HCT116 (cell line): ENCODE data around the gene KRTAP12-3. TPM values are rescaled to one million over a fixed set of nuclear protein-coding genes. Genes with fewer than 3 reads are reported as not detected.

ENCODE experiments used
- ATAC-seq: fragments of 200-7000 bp; cut with Tn5 transposase; 2 replicates; pipeline ENCODE4 v1.9.1; 2020; ENCODE audit warnings: mild to moderate bottlenecking, moderate library complexity
- BruUV-seq: library from RNA; stranded (reverse); fragments of 400-500 nt; replicated peaks from 2 replicates; lab custom pipeline; 2021; lab: Mats Ljungman, UMichigan
- CTCF ChIA-PET: fragments of 300-600 bp; sonication (Branson Sonifier 250); formaldehyde crosslinking; loops from one replicate; lab custom pipeline; 2021; ENCODE audit warnings: antibody characterized with exemption; lab: Charles Lee
- POLR2A ChIA-PET: fragments of 300-600, 350-600 bp; sonication (Branson Sonifier 250); formaldehyde crosslinking; loops from one replicate; lab custom pipeline; 2021; ENCODE audit warnings: antibody characterized with exemption; lab: Charles Lee
- RAD21 ChIA-PET, 2 experiments: fragments of 300-600 bp; sonication (Branson Sonifier 250); formaldehyde crosslinking; loops; one replicate each; lab custom pipeline; 2023; ENCODE audit warnings: low total read pairs in 2 of 2; ENCODE audit not compliant: uncharacterized antibody in 2 of 2, unreplicated experiment in 2 of 2, low non-redundant PET in 1 of 2; lab: Charles Lee
- DNase-seq: peaks from one replicate; pipeline ENCODE4 v3.0.0-alpha.2; 2010; ENCODE audit warnings: low read depth, low spot score
- H2AFZ ChIP-seq: fragments of 200-600 bp; shearing (Covaris generic), sonication (generic); 2 replicates; pipeline ENCODE4 v1.6.1; 2017; ENCODE audit warnings: low read depth, mixed run types, mixed read lengths, antibody characterized with exemption, low read length; ENCODE audit not compliant: poor library complexity, severe bottlenecking
- H3K27ac ChIP-seq: 2 replicates; pipeline ENCODE4 v1.5.1; 2012; ENCODE audit warnings: low read depth, low read length
- H3K27me3 ChIP-seq: fragments of 200-600 bp; sonication (generic); 2 replicates; pipeline ENCODE4 v1.6.1; 2016; ENCODE audit warnings: mixed run types, low read length, mixed read lengths; ENCODE audit not compliant: insufficient read depth
- H3K36me3 ChIP-seq, 2 experiments: fragments of 200-500 bp in 1 of 2; fragments of 200-600 bp in 1 of 2; sonication (Bioruptor generic) in 1 of 2; sonication (generic) in 1 of 2; 2 replicates each; pipeline versions ENCODE4 v1.5.1 to v1.6.1; 2014 to 2016; ENCODE audit warnings: low read length in 2 of 2, inconsistent platforms in 1 of 2, mixed read lengths in 1 of 2, mixed run types in 1 of 2; ENCODE audit not compliant: insufficient read depth in 2 of 2, control insufficient read depth in 1 of 2
- H3K4me1 ChIP-seq, 2 experiments: fragments of 200-600 bp in 1 of 2; sonication (generic) in 1 of 2; 2 replicates each; pipeline versions ENCODE4 v1.5.1 to v1.6.1; 2012 to 2017; ENCODE audit warnings: low read length in 2 of 2, inconsistent platforms in 1 of 2, mild to moderate bottlenecking in 1 of 2, mixed read lengths in 1 of 2, mixed run types in 1 of 2, moderate library complexity in 1 of 2; ENCODE audit not compliant: insufficient read depth in 2 of 2, control insufficient read depth in 1 of 2
- H3K4me2 ChIP-seq: fragments of 200-600 bp; sonication (generic); 2 replicates; pipeline ENCODE4 v1.6.1; 2017; ENCODE audit warnings: mixed run types, low read length, mixed read lengths
- H3K4me3 ChIP-seq, 2 experiments: fragments of 200-600 bp in 1 of 2; sonication (generic) in 1 of 2; replicated peaks in 1 of 2; 2 replicates each; pipeline ENCODE4 v1.5.1; 2011 to 2016; ENCODE audit warnings: low read length in 2 of 2, control low read depth in 1 of 2, low read depth in 1 of 2, mild to moderate bottlenecking in 1 of 2, mixed read lengths in 1 of 2, mixed run types in 1 of 2
- H3K79me2 ChIP-seq: fragments of 200-600 bp; sonication (generic); 2 replicates; pipeline ENCODE4 v1.6.1; 2017; ENCODE audit warnings: mild to moderate bottlenecking, mixed run types, low read length, moderate library complexity, mixed read lengths; ENCODE audit not compliant: insufficient read depth
- H3K9ac ChIP-seq: fragments of 200-600 bp; sonication (generic); 2 replicates; pipeline ENCODE4 v1.6.1; 2016; ENCODE audit warnings: low read length, mixed read lengths
- H3K9me2 ChIP-seq: fragments of 200-600 bp; sonication (generic), shearing (Covaris generic); 2 replicates; pipeline ENCODE4 v1.6.1; 2017; ENCODE audit warnings: mixed run types, mild to moderate bottlenecking, moderate library complexity; ENCODE audit not compliant: insufficient read depth
- H3K9me3 ChIP-seq, 2 experiments: fragments of 200-500 bp in 1 of 2; fragments of 200-600 bp in 1 of 2; sonication (Bioruptor generic) in 1 of 2; sonication (generic) in 1 of 2; 2 replicates each; pipeline ENCODE4 v1.6.1; 2014 to 2017; ENCODE audit warnings: low read length in 2 of 2, mixed read lengths in 2 of 2, inconsistent platforms in 1 of 2, low read depth in 1 of 2, mild to moderate bottlenecking in 1 of 2, mixed run types in 1 of 2, moderate library complexity in 1 of 2; ENCODE audit not compliant: control insufficient read depth in 1 of 2, insufficient read depth in 1 of 2
- H4K20me1 ChIP-seq: fragments of 200-600 bp; sonication (generic), shearing (Covaris generic); 2 replicates; pipeline ENCODE4 v1.6.1; 2017; ENCODE audit warnings: mixed run types, mild to moderate bottlenecking, moderate library complexity; ENCODE audit not compliant: insufficient read depth
- ATF3 ChIP-seq: IDR thresholded peaks from 2 replicates; pipeline ENCODE4 v1.6.1; 2012
- CBX3 ChIP-seq: IDR thresholded peaks from 2 replicates; pipeline ENCODE4 v1.6.1; 2012; ENCODE audit warnings: low read depth
- EGR1 ChIP-seq: IDR thresholded peaks from 2 replicates; pipeline ENCODE4 v1.6.1; 2012; ENCODE audit warnings: low read depth
- ELF1 ChIP-seq: IDR thresholded peaks from 2 replicates; pipeline ENCODE4 v1.6.1; 2012; ENCODE audit warnings: low read depth, borderline replicate concordance
- EZH2 ChIP-seq: fragments of 200-600 bp; sonication (generic); IDR thresholded peaks from 2 replicates; pipeline ENCODE4 v1.6.1; 2017; ENCODE audit warnings: antibody characterized with exemption, mixed run types
- JUND ChIP-seq: IDR thresholded peaks from 2 replicates; pipeline ENCODE4 v1.6.1; 2012
- MAX ChIP-seq: IDR thresholded peaks from 2 replicates; pipeline ENCODE4 v1.6.1; 2012
- POLR2A ChIP-seq: IDR thresholded peaks from 2 replicates; pipeline ENCODE4 v1.7.0; 2011; ENCODE audit warnings: borderline replicate concordance; ENCODE audit not compliant: insufficient read depth, insufficient read length; ENCODE audit errors: extremely low read depth
- RAD21 ChIP-seq: IDR thresholded peaks from 2 replicates; pipeline ENCODE4 v1.6.1; 2012; ENCODE audit warnings: low read depth, mild to moderate bottlenecking
- SIN3A ChIP-seq: IDR thresholded peaks from 2 replicates; pipeline ENCODE4 v1.6.1; 2012; ENCODE audit warnings: low read depth
- SRF ChIP-seq: IDR thresholded peaks from 2 replicates; pipeline ENCODE4 v1.6.1; 2012; ENCODE audit warnings: low read depth
- TCF7L2 ChIP-seq: IDR thresholded peaks from 2 replicates; pipeline ENCODE4 v1.7.0; 2011; ENCODE audit warnings: borderline replicate concordance, inconsistent platforms; ENCODE audit not compliant: insufficient read depth, insufficient read length; ENCODE audit errors: extremely low read depth
- YY1 ChIP-seq: IDR thresholded peaks from 2 replicates; pipeline ENCODE4 v1.6.1; 2011; ENCODE audit warnings: low read length, low read depth, moderate library complexity, mild to moderate bottlenecking; ENCODE audit not compliant: insufficient replicate concordance; ENCODE audit errors: extremely low read depth
- ZFX ChIP-seq: fragments of 450-650 bp; IDR thresholded peaks from 2 replicates; pipeline ENCODE4 v1.6.1; 2017
- ZNF274 ChIP-seq: fragments of 200-500 bp; sonication (Bioruptor generic); IDR thresholded peaks from 2 replicates; pipeline ENCODE4 v1.6.1; 2014; ENCODE audit warnings: mild to moderate bottlenecking, low read depth, low read length, inconsistent platforms
- intact Hi-C: fragments of 100-400 bp; cut with micrococcal nuclease; formaldehyde crosslinking; loops from 2 replicates; pipeline ENCODE4 v1.10.0; 2022
- total RNA-seq: library from RNA; stranded (reverse); gene quantifications from one replicate; pipeline ENCODE4 v1.2.1, GENCODE V29; 2021; ENCODE audit not compliant: unreplicated experiment

KRTAP12-3 gene
- total RNA-seq, 1 experiment from 2014 or later: not detected

GRCh38 chr21:44653123-44653522 lies 4.6 kb upstream of the KRTAP12-3 start:
- Histone ChIP-seq H3K27me3 (no peaks in the 10 kb centered on the region), H3K9me3 (no peaks in the 10 kb centered on the region)

More at GRCh38 chr21:44653123-44653522, 4.6 kb upstream of the KRTAP12-3 start:
- Histone ChIP-seq H3K4me2 (no peak overlapping the region), H3K4me3 (no peak overlapping the region), H3K4me1 (no peaks in the 10 kb centered on the region), H3K9ac (no peak overlapping the region), H3K27ac (no peak overlapping the region), H4K20me1 (no peaks in the 10 kb centered on the region), H2AFZ (no peak overlapping the region), H3K9me2 (no peaks in the 10 kb centered on the region), H3K79me2 (no peaks in the 10 kb centered on the region), H3K36me3 (no peaks in the 10 kb centered on the region)
- no peak for DNase-seq
- BruUV-seq: no TSS peak
- ChIA-PET POLR2A (no interaction called here), RAD21 (no interaction called here), CTCF (no interaction called here)
- TF ChIP-seq ZFX (no peak), CBX3 (no peak), SIN3A (no peak), ATF3 (no peak), TCF7L2 (no peak), ELF1 (no peak), POLR2A (no peak), EGR1 (no peak), RAD21 (no peak), MAX (no peak), SRF (no peak), EZH2 (no peak), JUND (no peak), ZNF274 (no peak), YY1 (no peak)
- ATAC-seq: no peak
- intact Hi-C loops: no loop called here
